ENCODE results near the gene POLD3.

- TF ChIP-seq CTCF (IDR thresholded peaks at IDR 0.05; ENCODE audit: low read depth, low read length) (no peak), EZH2phosphoT487 (IDR thresholded peaks at IDR 0.05; ENCODE audit: low read depth) (no peak)
Observed at GRCh38 chr11:74687237-74688023, 95.0 kb downstream of the POLD3 start.
